SK-N-SH (cell line): ENCODE results near the gene WWC1. TPM values are rescaled to one million over a fixed set of nuclear protein-coding genes. Genes with fewer than 3 reads are reported as not detected.

Source experiments
- CTCF ChIA-PET: fragments of 300-600, 350-600 bp; formaldehyde crosslinking; extraction: SDS; loops from one replicate; lab custom pipeline; 2021; lab: Yijun Ruan, JAX
- POLR2A ChIA-PET: fragments of 350-600 bp; sonication (Branson Sonifier 250); formaldehyde crosslinking; extraction: SDS; loops from one replicate; lab custom pipeline; 2020; ENCODE audit warnings: antibody characterized with exemption, inconsistent platforms; lab: Yijun Ruan, JAX
- DNase-seq: peaks from one replicate; pipeline ENCODE4 v3.0.0; 2012
- H2AFZ ChIP-seq: fragments of 200-600 bp; sonication (generic); 2 replicates; pipeline ENCODE4 v1.8.1; 2016; ENCODE audit warnings: antibody characterized with exemption, mild to moderate bottlenecking, low read depth
- H3F3A ChIP-seq: fragments of 200-600 bp; sonication (generic); replicated peaks from 2 replicates; pipeline ENCODE3; 2016; ENCODE audit warnings: antibody characterized with exemption, mild to moderate bottlenecking; ENCODE audit not compliant: insufficient read depth
- H3K27ac ChIP-seq, 2 experiments: fragments of 200-500 bp in 1 of 2; fragments of 200-600 bp in 1 of 2; sonication (Bioruptor generic) in 1 of 2; sonication (generic), shearing (Covaris generic) in 1 of 2; 2 replicates each; pipeline versions ENCODE4 v1.5.1 to v1.6.1; 2014 to 2016; ENCODE audit warnings: low read depth in 2 of 2, inconsistent platforms in 1 of 2, low read length in 1 of 2, mild to moderate bottlenecking in 1 of 2, mixed read lengths in 1 of 2
- H3K27me3 ChIP-seq: fragments of 200-600 bp; sonication (generic), shearing (Covaris generic); 2 replicates; pipeline ENCODE4 v1.6.1; 2016; ENCODE audit warnings: mixed run types; ENCODE audit not compliant: insufficient read depth
- H3K36me3 ChIP-seq, 2 experiments: fragments of 200-500 bp in 1 of 2; fragments of 200-600 bp in 1 of 2; sonication (Bioruptor generic) in 1 of 2; sonication (generic) in 1 of 2; replicated peaks in 1 of 2; 2 replicates each; pipeline versions ENCODE3 to v1.5.1; 2014 to 2016; ENCODE audit warnings: low read length in 1 of 2, mild to moderate bottlenecking in 1 of 2; ENCODE audit not compliant: insufficient read depth in 2 of 2, control insufficient read depth in 1 of 2
- H3K4me1 ChIP-seq, 2 experiments: fragments of 200-500 bp in 1 of 2; fragments of 200-600 bp in 1 of 2; sonication (Bioruptor generic) in 1 of 2; sonication (generic), shearing (Covaris generic) in 1 of 2; 2 replicates each; pipeline versions ENCODE4 v1.5.1 to v1.6.1; 2014 to 2016; ENCODE audit warnings: low read depth in 1 of 2, low read length in 1 of 2, mixed run types in 1 of 2; ENCODE audit not compliant: insufficient read depth in 2 of 2, control insufficient read depth in 1 of 2
- H3K4me2 ChIP-seq: fragments of 200-600 bp; sonication (generic), shearing (Covaris generic); 2 replicates; pipeline ENCODE4 v1.6.1; 2017; ENCODE audit warnings: mixed run types
- H3K4me3 ChIP-seq, 2 experiments: fragments of 200-500 bp in 1 of 2; fragments of 200-600 bp in 1 of 2; sonication (Bioruptor generic) in 1 of 2; sonication (generic), shearing (Covaris generic) in 1 of 2; 2 replicates each; pipeline versions ENCODE4 v1.5.1 to v1.8.1; 2014 to 2016; ENCODE audit warnings: low read depth in 2 of 2, inconsistent platforms in 1 of 2, low read length in 1 of 2, mild to moderate bottlenecking in 1 of 2, mixed read lengths in 1 of 2, moderate library complexity in 1 of 2
- H3K79me2 ChIP-seq: fragments of 200-600 bp; sonication (generic); 2 replicates; pipeline ENCODE4 v1.8.1; 2017; ENCODE audit warnings: mild to moderate bottlenecking; ENCODE audit not compliant: insufficient read depth
- H3K9ac ChIP-seq: fragments of 200-600 bp; sonication (generic); 2 replicates; pipeline ENCODE4 v1.6.1; 2017; ENCODE audit warnings: mixed run types
- H3K9me2 ChIP-seq: fragments of 200-600 bp; sonication (generic); 2 replicates; pipeline ENCODE4 v1.6.1; 2017; ENCODE audit warnings: mixed run types
- H3K9me3 ChIP-seq: fragments of 200-600 bp; sonication (generic); 2 replicates; pipeline ENCODE4 v1.6.1; 2017; ENCODE audit warnings: mixed run types, mild to moderate bottlenecking, moderate library complexity
- H4K20me1 ChIP-seq: fragments of 200-600 bp; sonication (generic); 2 replicates; pipeline ENCODE4 v1.6.1; 2017; ENCODE audit warnings: mild to moderate bottlenecking, mixed run types; ENCODE audit not compliant: insufficient read depth
- EP300 ChIP-seq, 2 experiments: IDR thresholded peaks; 2 replicates each; pipeline versions ENCODE4 v1.4.0 to v1.6.1; 2012; ENCODE audit warnings: borderline replicate concordance in 1 of 2, low read depth in 1 of 2, low read length in 1 of 2
- FOXJ3 ChIP-seq: sonication (generic); formaldehyde crosslinking; IDR thresholded peaks from 2 replicates; pipeline ENCODE4 v1.5.1; 2020; ENCODE audit warnings: mild to moderate bottlenecking, missing genetic modification reagents
- IRF3 ChIP-seq: fragments of 150-350 bp; IDR thresholded peaks from 2 replicates; pipeline ENCODE4 v1.6.1; 2016; ENCODE audit warnings: mild to moderate bottlenecking, low read depth, low read length
- JUND ChIP-seq: IDR thresholded peaks from 2 replicates; pipeline ENCODE4 v1.4.0; 2012
- MXI1 ChIP-seq: IDR thresholded peaks from 2 replicates; pipeline ENCODE4 v1.6.1; 2012; ENCODE audit warnings: mild to moderate bottlenecking, low read depth, low read length, improper control_type of control experiment
- NRF1 ChIP-seq: IDR thresholded peaks from 2 replicates; pipeline ENCODE4 v1.6.1; 2012; ENCODE audit warnings: low read depth, mild to moderate bottlenecking, low read length
- POLR2AphosphoS5 ChIP-seq: IDR thresholded peaks from 2 replicates; pipeline ENCODE4 v1.6.1; 2012; ENCODE audit warnings: low read depth, low read length
- RCOR1 ChIP-seq: fragments of 150-350 bp; IDR thresholded peaks from 2 replicates; pipeline ENCODE4 v1.6.1; 2017; ENCODE audit warnings: antibody characterized with exemption, low read length
- SIN3A ChIP-seq: IDR thresholded peaks from 2 replicates; pipeline ENCODE4 v1.6.1; 2012; ENCODE audit warnings: low read depth, mild to moderate bottlenecking, low read length, moderate library complexity, borderline replicate concordance
- TCF12 ChIP-seq: IDR thresholded peaks from 2 replicates; pipeline ENCODE4 v1.4.0; 2012
- TEAD4 ChIP-seq: IDR thresholded peaks from 2 replicates; pipeline ENCODE4 v1.4.0; 2012; ENCODE audit warnings: mild to moderate bottlenecking, borderline replicate concordance; ENCODE audit not compliant: insufficient read depth
- WGBS: methylation state at CpG from one replicate; pipeline ENCODE4 v1.1.6; 2017; ENCODE audit warnings: low lambda C conversion rate; 5-methylcytosine and 5-hydroxymethylcytosine counted together
- polyA plus RNA-seq, 3 experiments: library from polyadenylated mRNA; depleted of rRNA; stranded (reverse); fragments of >200 nt; gene quantifications; 2 replicates each; pipeline ENCODE4 v1.2.3, GENCODE V29; 2012
- TF ChIP-seq, protein P1 (sequence below): IDR thresholded peaks from 2 replicates; pipeline ENCODE4 v1.4.0; 2012; ENCODE audit warnings: low read depth, borderline replicate concordance
- TF ChIP-seq, protein P2 (sequence below): fragments of 200-600 bp; sonication (generic); IDR thresholded peaks from 2 replicates; pipeline ENCODE4 v1.6.1; 2017; ENCODE audit warnings: antibody characterized with exemption, mild to moderate bottlenecking, moderate library complexity

The WWC1 gene
- polyA plus RNA-seq, 1 of the 3 experiments (the other 2 are of a cell fraction): 16.9 TPM

- H3K27me3 ChIP-seq: no peaks in the 10 kb centered on the region
- H3K4me2 ChIP-seq: no peak overlapping the region
- no peaks in the 10 kb centered on the region for H4K20me1 ChIP-seq
- no peak overlapping the region for H3K4me3 ChIP-seq
- 90% methylated on average over 10 of the region's 10 CpGs for WGBS
- CTCF ChIA-PET: no interaction called here
- H3K79me2 ChIP-seq: no peaks in the 10 kb centered on the region
- peaks cover 3 to 12% of the 10 kb centered on the region in 2 experiments for H3K36me3 ChIP-seq
- no peak for DNase-seq
- H2AFZ ChIP-seq: no peak overlapping the region
- peak overlapping the region in 1 of 2 experiments; percentile 8; a peak in 1 of 4 replicates for H3K27ac ChIP-seq
- no peaks in the 10 kb centered on the region for H3F3A ChIP-seq
- no peaks in the 10 kb centered on the region for H3K4me1 ChIP-seq
- H3K9me3 ChIP-seq: no peaks in the 10 kb centered on the region
- TF ChIP-seq MXI1 (no peak), EP300 (IDR thresholded peaks at IDR 0.05; ENCODE audit: borderline replicate concordance in 1 of 2, low read depth in 1 of 2, low read length in 1 of 2) (no peak), SIN3A (no peak), TCF12 (no peak)
- POLR2A ChIA-PET: no interaction called here
- H3K9me2 ChIP-seq: no peaks in the 10 kb centered on the region
- H3K9ac ChIP-seq: no peak overlapping the region
Measured at GRCh38 chr5:168446983-168447619, 155.7 kb downstream of the WWC1 start.

- DNase-seq: no peak
- ChIA-PET POLR2A (no interaction called here), CTCF (no interaction called here)
- WGBS: 92% methylated on average over 4 of the region's 4 CpGs
- no peak overlapping the region for H3K4me3 ChIP-seq
- no peaks in the 10 kb centered on the region for H3K27me3 ChIP-seq
- H3K9me2 ChIP-seq: no peaks in the 10 kb centered on the region
- H3K9me3 ChIP-seq: no peaks in the 10 kb centered on the region
- no peaks in the 10 kb centered on the region for H3K79me2 ChIP-seq
- no peak overlapping the region for H3K4me2 ChIP-seq
- peaks cover 3 to 12% of the 10 kb centered on the region in 2 experiments for H3K36me3 ChIP-seq
- no peaks in the 10 kb centered on the region for H4K20me1 ChIP-seq
- no peaks in the 10 kb centered on the region for H3K4me1 ChIP-seq
- no peaks in the 10 kb centered on the region for H3F3A ChIP-seq
- TF ChIP-seq SIN3A: no peak
- H3K9ac ChIP-seq: no peak overlapping the region
- no peak overlapping the region for H3K27ac ChIP-seq
- no peak overlapping the region for H2AFZ ChIP-seq
Measured at GRCh38 chr5:168447808-168448207, 156.4 kb downstream of the WWC1 start.

- TF ChIP-seq FOXJ3 (CRISPR knock-in tag) (no peak), RCOR1 (no peak), JUND (no peak), SIN3A (no peak), POLR2AphosphoS5 (no peak), TEAD4 (no peak), IRF3 (no peak), NRF1 (no peak)
- TF ChIP-seq, protein P1, sequence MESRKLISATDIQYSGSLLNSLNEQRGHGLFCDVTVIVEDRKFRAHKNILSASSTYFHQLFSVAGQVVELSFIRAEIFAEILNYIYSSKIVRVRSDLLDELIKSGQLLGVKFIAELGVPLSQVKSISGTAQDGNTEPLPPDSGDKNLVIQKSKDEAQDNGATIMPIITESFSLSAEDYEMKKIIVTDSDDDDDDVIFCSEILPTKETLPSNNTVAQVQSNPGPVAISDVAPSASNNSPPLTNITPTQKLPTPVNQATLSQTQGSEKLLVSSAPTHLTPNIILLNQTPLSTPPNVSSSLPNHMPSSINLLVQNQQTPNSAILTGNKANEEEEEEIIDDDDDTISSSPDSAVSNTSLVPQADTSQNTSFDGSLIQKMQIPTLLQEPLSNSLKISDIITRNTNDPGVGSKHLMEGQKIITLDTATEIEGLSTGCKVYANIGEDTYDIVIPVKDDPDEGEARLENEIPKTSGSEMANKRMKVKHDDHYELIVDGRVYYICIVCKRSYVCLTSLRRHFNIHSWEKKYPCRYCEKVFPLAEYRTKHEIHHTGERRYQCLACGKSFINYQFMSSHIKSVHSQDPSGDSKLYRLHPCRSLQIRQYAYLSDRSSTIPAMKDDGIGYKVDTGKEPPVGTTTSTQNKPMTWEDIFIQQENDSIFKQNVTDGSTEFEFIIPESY: no peak
- TF ChIP-seq, protein P2, sequence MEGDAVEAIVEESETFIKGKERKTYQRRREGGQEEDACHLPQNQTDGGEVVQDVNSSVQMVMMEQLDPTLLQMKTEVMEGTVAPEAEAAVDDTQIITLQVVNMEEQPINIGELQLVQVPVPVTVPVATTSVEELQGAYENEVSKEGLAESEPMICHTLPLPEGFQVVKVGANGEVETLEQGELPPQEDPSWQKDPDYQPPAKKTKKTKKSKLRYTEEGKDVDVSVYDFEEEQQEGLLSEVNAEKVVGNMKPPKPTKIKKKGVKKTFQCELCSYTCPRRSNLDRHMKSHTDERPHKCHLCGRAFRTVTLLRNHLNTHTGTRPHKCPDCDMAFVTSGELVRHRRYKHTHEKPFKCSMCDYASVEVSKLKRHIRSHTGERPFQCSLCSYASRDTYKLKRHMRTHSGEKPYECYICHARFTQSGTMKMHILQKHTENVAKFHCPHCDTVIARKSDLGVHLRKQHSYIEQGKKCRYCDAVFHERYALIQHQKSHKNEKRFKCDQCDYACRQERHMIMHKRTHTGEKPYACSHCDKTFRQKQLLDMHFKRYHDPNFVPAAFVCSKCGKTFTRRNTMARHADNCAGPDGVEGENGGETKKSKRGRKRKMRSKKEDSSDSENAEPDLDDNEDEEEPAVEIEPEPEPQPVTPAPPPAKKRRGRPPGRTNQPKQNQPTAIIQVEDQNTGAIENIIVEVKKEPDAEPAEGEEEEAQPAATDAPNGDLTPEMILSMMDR: no peak
- H2AFZ ChIP-seq: no peak overlapping the region
- H4K20me1 ChIP-seq: no peaks in the 10 kb centered on the region
- H3K79me2 ChIP-seq: no peaks in the 10 kb centered on the region
- H3K4me1 ChIP-seq: no peaks in the 10 kb centered on the region
- no peaks in the 10 kb centered on the region for H3K9me3 ChIP-seq
- no peak overlapping the region for H3K9ac ChIP-seq
- DNase-seq: no peak
- H3K9me2 ChIP-seq: no peaks in the 10 kb centered on the region
- H3K4me2 ChIP-seq: no peak overlapping the region
- CTCF ChIA-PET: no interaction called here
- no peak overlapping the region for H3K4me3 ChIP-seq
- H3K27me3 ChIP-seq: no peaks in the 10 kb centered on the region
- WGBS: 98% methylated on average over 2 of the region's 2 CpGs
- POLR2A ChIA-PET: no interaction called here
- no peak overlapping the region for H3K27ac ChIP-seq
- H3F3A ChIP-seq: no peaks in the 10 kb centered on the region
- peaks cover 3 to 12% of the 10 kb centered on the region in 2 experiments for H3K36me3 ChIP-seq
Measured at GRCh38 chr5:168449166-168449565, 157.7 kb downstream of the WWC1 start.
